Measurements from ENCODE around the gene SRC.

DNA sequence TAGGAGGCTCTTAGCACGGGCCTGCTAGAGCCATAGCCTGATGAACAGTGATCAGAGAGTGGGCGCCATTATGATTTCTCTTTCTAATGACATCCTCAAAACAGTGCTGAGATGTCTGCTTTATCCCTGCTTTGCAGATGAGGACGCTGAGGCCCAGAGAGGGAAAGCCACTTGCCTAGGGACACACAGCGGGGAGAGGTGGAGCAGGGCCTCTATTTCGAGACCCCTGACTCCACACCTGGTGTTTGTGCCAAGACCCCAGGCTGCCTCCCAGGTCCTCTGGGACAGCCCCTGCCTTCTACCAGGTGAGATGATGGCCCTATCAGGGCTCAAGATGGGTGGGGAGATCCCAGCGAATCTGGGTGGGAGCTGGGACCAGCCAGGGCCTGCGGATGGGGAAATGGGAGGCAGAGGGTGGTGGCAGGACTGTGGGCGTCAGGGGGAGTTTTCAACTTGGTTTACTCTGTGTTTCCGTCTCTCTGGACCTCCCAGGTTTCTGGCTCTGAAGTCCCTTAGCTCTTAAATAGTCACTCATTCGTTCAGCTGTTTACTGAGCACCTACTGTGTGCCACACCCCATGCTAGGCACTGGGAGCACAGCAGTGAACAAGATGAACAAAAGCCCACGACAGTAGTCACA, 36.7 kb downstream of the SRC start:
- TF ChIP-seq, protein P1, sequence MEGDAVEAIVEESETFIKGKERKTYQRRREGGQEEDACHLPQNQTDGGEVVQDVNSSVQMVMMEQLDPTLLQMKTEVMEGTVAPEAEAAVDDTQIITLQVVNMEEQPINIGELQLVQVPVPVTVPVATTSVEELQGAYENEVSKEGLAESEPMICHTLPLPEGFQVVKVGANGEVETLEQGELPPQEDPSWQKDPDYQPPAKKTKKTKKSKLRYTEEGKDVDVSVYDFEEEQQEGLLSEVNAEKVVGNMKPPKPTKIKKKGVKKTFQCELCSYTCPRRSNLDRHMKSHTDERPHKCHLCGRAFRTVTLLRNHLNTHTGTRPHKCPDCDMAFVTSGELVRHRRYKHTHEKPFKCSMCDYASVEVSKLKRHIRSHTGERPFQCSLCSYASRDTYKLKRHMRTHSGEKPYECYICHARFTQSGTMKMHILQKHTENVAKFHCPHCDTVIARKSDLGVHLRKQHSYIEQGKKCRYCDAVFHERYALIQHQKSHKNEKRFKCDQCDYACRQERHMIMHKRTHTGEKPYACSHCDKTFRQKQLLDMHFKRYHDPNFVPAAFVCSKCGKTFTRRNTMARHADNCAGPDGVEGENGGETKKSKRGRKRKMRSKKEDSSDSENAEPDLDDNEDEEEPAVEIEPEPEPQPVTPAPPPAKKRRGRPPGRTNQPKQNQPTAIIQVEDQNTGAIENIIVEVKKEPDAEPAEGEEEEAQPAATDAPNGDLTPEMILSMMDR (IDR thresholded peaks at IDR 0.05), result no peak
- no peak for TF ChIP-seq POLR2A (IDR thresholded peaks at IDR 0.05)

Data from thyroid gland (tissue), 4 donors.